ENCODE results near the gene ANKS1A. TPM values are rescaled to one million over a fixed set of nuclear protein-coding genes. Genes with fewer than 3 reads are reported as not detected.
"Not testable (repeated sequence)": the region's sequence is repeated elsewhere in the genome, so short reads cannot be mapped to it uniquely, and the experiment has no call there.

Gene ANKS1A, protein sequence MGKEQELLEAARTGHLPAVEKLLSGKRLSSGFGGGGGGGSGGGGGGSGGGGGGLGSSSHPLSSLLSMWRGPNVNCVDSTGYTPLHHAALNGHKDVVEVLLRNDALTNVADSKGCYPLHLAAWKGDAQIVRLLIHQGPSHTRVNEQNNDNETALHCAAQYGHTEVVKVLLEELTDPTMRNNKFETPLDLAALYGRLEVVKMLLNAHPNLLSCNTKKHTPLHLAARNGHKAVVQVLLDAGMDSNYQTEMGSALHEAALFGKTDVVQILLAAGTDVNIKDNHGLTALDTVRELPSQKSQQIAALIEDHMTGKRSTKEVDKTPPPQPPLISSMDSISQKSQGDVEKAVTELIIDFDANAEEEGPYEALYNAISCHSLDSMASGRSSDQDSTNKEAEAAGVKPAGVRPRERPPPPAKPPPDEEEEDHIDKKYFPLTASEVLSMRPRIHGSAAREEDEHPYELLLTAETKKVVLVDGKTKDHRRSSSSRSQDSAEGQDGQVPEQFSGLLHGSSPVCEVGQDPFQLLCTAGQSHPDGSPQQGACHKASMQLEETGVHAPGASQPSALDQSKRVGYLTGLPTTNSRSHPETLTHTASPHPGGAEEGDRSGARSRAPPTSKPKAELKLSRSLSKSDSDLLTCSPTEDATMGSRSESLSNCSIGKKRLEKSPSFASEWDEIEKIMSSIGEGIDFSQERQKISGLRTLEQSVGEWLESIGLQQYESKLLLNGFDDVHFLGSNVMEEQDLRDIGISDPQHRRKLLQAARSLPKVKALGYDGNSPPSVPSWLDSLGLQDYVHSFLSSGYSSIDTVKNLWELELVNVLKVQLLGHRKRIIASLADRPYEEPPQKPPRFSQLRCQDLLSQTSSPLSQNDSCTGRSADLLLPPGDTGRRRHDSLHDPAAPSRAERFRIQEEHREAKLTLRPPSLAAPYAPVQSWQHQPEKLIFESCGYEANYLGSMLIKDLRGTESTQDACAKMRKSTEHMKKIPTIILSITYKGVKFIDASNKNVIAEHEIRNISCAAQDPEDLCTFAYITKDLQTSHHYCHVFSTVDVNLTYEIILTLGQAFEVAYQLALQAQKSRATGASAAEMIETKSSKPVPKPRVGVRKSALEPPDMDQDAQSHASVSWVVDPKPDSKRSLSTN
- total RNA-seq (2021) (21.7 and 22.2 TPM in 2 replicates), Bru-seq, nascent RNA (percentile 73 among the genes with signal in this experiment), BruChase-seq, experiment 1, labeled RNA remaining after a 2-hour chase (percentile 76 among the genes with signal in this experiment), BruChase-seq, experiment 2, labeled RNA remaining after a 6-hour chase (percentile 74 among the genes with signal in this experiment)
- long read RNA-seq, full-length matches to known transcripts = 12 of 40 reads
- long read RNA-seq, partial matches to known transcripts = 8 of 40 reads
- long read RNA-seq, other reads (novel, unspliced or antisense) = 20 of 40 reads

GRCh38 chr6:34888874-34889555 lies at the start of gene ANKS1A:
Gene ANKS1A, plus strand, starts transcription at chr6:34889255. Its CDS starts 148 bp downstream, at chr6:34889403.
- no peaks in the 10 kb centered on the region for H3K36me3 ChIP-seq (ENCODE audit: insufficient read depth, low read length, poor library complexity, severe bottlenecking)
- BruUV-seq (replicated peaks) = no TSS peak
- H3K4me3 ChIP-seq (ENCODE audit: low read depth, low read length, poor library complexity, severe bottlenecking) = peak within 1 kb of the TSS; percentile 76
- peak within 1 kb of the TSS; percentile 76 for H3K27ac ChIP-seq (ENCODE audit: low read depth, low read length, poor library complexity, severe bottlenecking)
- peaks cover 8% of the 10 kb centered on the region for H3K4me1 ChIP-seq (ENCODE audit: insufficient read depth, low read length, poor library complexity, severe bottlenecking)
- CTCF ChIA-PET = interaction anchor here (0.6 to 0.7 kb wide), 3 partner anchors 21 to 1918 kb away, joined by 3 to 5 read pairs (median 3); no protein-coding TSS in a partner anchor
- POLR2A ChIA-PET (ENCODE audit: low non-redundant PET) = interaction anchor here (0.6 kb wide), 2 partner anchors 12 to 127 kb away, joined by 3 to 9 read pairs; no protein-coding TSS in a partner anchor
- TF ChIP-seq EZH2 (IDR thresholded peaks at IDR 0.05; ENCODE audit: borderline replicate concordance, low read depth, low read length, poor library complexity, severe bottlenecking) (no peak), CTCF (conservative IDR thresholded peaks at IDR 0.05; ENCODE audit: low read depth, low read length) (no peak)
- intact Hi-C loops (cut with micrococcal nuclease; ENCODE audit: unreplicated experiment) = no loop called here
- peak; percentile 83 for DNase-seq (ENCODE audit: low spot score)
- H3K27me3 ChIP-seq (replicated peaks; ENCODE audit: insufficient read depth, low read depth, low read length, poor library complexity) = no peaks in the 10 kb centered on the region
- H3K9me3 ChIP-seq (ENCODE audit: low read depth, low read length, poor library complexity, severe bottlenecking) = no peaks in the 10 kb centered on the region

- no TSS peak for BruUV-seq (replicated peaks)
- Histone ChIP-seq H3K9me3 (ENCODE audit: low read depth, low read length, poor library complexity, severe bottlenecking) (no peaks in the 10 kb centered on the region), H3K4me1 (ENCODE audit: insufficient read depth, low read length, poor library complexity, severe bottlenecking) (no peaks in the 10 kb centered on the region), H3K36me3 (ENCODE audit: insufficient read depth, low read length, poor library complexity, severe bottlenecking) (peaks cover 20% of the 10 kb centered on the region), H3K27me3 (replicated peaks; ENCODE audit: insufficient read depth, low read depth, low read length, poor library complexity) (no peaks in the 10 kb centered on the region), H3K27ac (ENCODE audit: low read depth, low read length, poor library complexity, severe bottlenecking) (peak overlapping the region; percentile 42), H3K4me3 (ENCODE audit: low read depth, low read length, poor library complexity, severe bottlenecking) (no peak overlapping the region)
- CTCF ChIA-PET = interaction anchor here (0.6 kb wide), 1 partner anchor 71 kb away, joined by 9 read pairs; no protein-coding TSS in a partner anchor
- POLR2A ChIA-PET (ENCODE audit: low non-redundant PET) = no interaction called here
- TF ChIP-seq CTCF (conservative IDR thresholded peaks at IDR 0.05; ENCODE audit: low read depth, low read length) (no peak), EZH2 (IDR thresholded peaks at IDR 0.05; ENCODE audit: borderline replicate concordance, low read depth, low read length, poor library complexity, severe bottlenecking) (no peak)
- DNase-seq (ENCODE audit: low spot score) = no peak
- intact Hi-C loops (cut with micrococcal nuclease; ENCODE audit: unreplicated experiment) = no loop called here
Measured at GRCh38 chr6:34839666-34840352, 49.2 kb upstream of the ANKS1A start.

- H3K4me3 ChIP-seq (ENCODE audit: low read depth, low read length, poor library complexity, severe bottlenecking); POLR2A ChIA-PET (ENCODE audit: low non-redundant PET); H3K27ac ChIP-seq (ENCODE audit: low read depth, low read length, poor library complexity, severe bottlenecking); H3K36me3 ChIP-seq (ENCODE audit: insufficient read depth, low read length, poor library complexity, severe bottlenecking); H3K9me3 ChIP-seq (ENCODE audit: low read depth, low read length, poor library complexity, severe bottlenecking); CTCF ChIA-PET; intact Hi-C loops (cut with micrococcal nuclease; ENCODE audit: unreplicated experiment); BruUV-seq (replicated peaks); H3K27me3 ChIP-seq (replicated peaks; ENCODE audit: insufficient read depth, low read depth, low read length, poor library complexity); H3K4me1 ChIP-seq (ENCODE audit: insufficient read depth, low read length, poor library complexity, severe bottlenecking); DNase-seq (ENCODE audit: low spot score): not testable (repeated sequence)
Measured at GRCh38 chr6:34849066-34849465, 40.0 kb upstream of the ANKS1A start.
